ENCODE results near the gene SELENOV.
"Not testable (repeated sequence)": the region's sequence is repeated elsewhere in the genome, so short reads cannot be mapped to it uniquely, and the experiment has no call there.

SELENOV gene

GRCh38 chr19:39514840-39515550 lies at the start of gene SELENOV:
TSS of gene SELENOV (plus strand) at chr19:39515139. CDS start at chr19:39515213, 74 bp downstream.
- DNase-seq: peak; percentile 16

- no peak for DNase-seq
These were observed 48.8 kb upstream of the SELENOV start for GRCh38 chr19:39465956-39466747.

- no peak for DNase-seq
These were observed 47.0 kb upstream of the SELENOV start for GRCh38 chr19:39467941-39468340.

- no peak for DNase-seq
These were observed 45.9 kb upstream of the SELENOV start for GRCh38 chr19:39469036-39469435.

GRCh38 chr19:39469567-39469966 lies 45.4 kb upstream of the SELENOV start:
- DNase-seq: no peak

- no peak for DNase-seq
These were observed 44.1 kb upstream of the SELENOV start for GRCh38 chr19:39470724-39471339.

- no peak for DNase-seq
These were observed 43.0 kb upstream of the SELENOV start for GRCh38 chr19:39471756-39472536.

- no peak for DNase-seq
These were observed 42.0 kb upstream of the SELENOV start for GRCh38 chr19:39472746-39473442.

- DNase-seq: no peak
These were observed 41.4 kb upstream of the SELENOV start for GRCh38 chr19:39473443-39473960.

- DNase-seq: peak; percentile 65
These were observed 40.8 kb upstream of the SELENOV start for GRCh38 chr19:39474139-39474620.

- DNase-seq: no peak
These were observed 39.2 kb upstream of the SELENOV start for GRCh38 chr19:39475748-39476147.

GRCh38 chr19:39479319-39479801 lies 35.6 kb upstream of the SELENOV start:
- not testable (repeated sequence) for DNase-seq

GRCh38 chr19:39479916-39480315 lies 35.0 kb upstream of the SELENOV start:
- no peak for DNase-seq

GRCh38 chr19:39480337-39481228 lies 34.4 kb upstream of the SELENOV start, which contains the start of gene TIMM50:
TSS of gene TIMM50 (plus strand) at chr19:39480838. CDS start at chr19:39480854, 16 bp downstream.
- peak; percentile 93 for DNase-seq

- DNase-seq: no peak
These were observed 33.8 kb upstream of the SELENOV start for GRCh38 chr19:39481229-39481545.

GRCh38 chr19:39481676-39482075 lies 33.3 kb upstream of the SELENOV start:
- no peak for DNase-seq

- DNase-seq: no peak
These were observed 31.8 kb upstream of the SELENOV start for GRCh38 chr19:39483141-39483540.

- DNase-seq: no peak
These were observed 25.2 kb upstream of the SELENOV start for GRCh38 chr19:39489756-39490155.

- DNase-seq: no peak
These were observed 22.7 kb upstream of the SELENOV start for GRCh38 chr19:39492225-39492624.

- DNase-seq: no peak
These were observed 22.2 kb upstream of the SELENOV start for GRCh38 chr19:39492788-39493187.

GRCh38 chr19:39494661-39495060 lies 20.3 kb upstream of the SELENOV start:
- no peak for DNase-seq

Data from CD4-positive, alpha-beta T cell treated with Interferon gamma for 1 hour (primary cell).